Hepatocyte (in vitro differentiated cells): ENCODE results near the gene CEP126.

Experiments
- EZH2 ChIP-seq: fragments of 200-600 bp; sonication (generic); IDR thresholded peaks from 2 replicates; pipeline ENCODE4 v1.6.1; 2016; ENCODE audit warnings: antibody characterized with exemption, mild to moderate bottlenecking, borderline replicate concordance
- TF ChIP-seq, protein P1 (sequence below): fragments of 200-600 bp; sonication (generic); IDR thresholded peaks from 2 replicates; pipeline ENCODE4 v1.5.1; 2016; ENCODE audit warnings: antibody characterized with exemption, mild to moderate bottlenecking; ENCODE audit not compliant: poor library complexity

DNA sequence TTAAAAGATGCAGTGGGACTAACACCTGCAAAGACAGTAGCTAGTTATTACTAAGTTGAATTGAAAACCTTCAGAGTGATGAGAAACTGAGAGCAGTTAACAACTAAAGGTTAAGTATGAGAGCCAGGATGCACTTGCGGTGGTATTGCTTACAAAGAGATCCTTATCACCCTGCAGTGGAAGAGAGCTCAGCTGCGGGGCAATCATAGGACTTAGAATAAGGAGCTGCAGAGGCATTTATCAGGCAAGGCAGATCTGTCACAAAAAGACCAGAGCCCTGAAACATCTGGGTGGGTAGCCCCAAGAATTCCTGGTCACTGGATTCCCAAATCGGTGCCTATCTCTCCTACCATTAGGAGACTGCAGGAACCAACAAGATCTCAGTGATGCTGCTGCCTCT lies 98.1 kb downstream of the CEP126 start:
- TF ChIP-seq, protein P1, sequence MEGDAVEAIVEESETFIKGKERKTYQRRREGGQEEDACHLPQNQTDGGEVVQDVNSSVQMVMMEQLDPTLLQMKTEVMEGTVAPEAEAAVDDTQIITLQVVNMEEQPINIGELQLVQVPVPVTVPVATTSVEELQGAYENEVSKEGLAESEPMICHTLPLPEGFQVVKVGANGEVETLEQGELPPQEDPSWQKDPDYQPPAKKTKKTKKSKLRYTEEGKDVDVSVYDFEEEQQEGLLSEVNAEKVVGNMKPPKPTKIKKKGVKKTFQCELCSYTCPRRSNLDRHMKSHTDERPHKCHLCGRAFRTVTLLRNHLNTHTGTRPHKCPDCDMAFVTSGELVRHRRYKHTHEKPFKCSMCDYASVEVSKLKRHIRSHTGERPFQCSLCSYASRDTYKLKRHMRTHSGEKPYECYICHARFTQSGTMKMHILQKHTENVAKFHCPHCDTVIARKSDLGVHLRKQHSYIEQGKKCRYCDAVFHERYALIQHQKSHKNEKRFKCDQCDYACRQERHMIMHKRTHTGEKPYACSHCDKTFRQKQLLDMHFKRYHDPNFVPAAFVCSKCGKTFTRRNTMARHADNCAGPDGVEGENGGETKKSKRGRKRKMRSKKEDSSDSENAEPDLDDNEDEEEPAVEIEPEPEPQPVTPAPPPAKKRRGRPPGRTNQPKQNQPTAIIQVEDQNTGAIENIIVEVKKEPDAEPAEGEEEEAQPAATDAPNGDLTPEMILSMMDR, result no peak
- no peak for TF ChIP-seq EZH2
